ENCODE results near the gene AQP2. TPM values are rescaled to one million over a fixed set of nuclear protein-coding genes. Genes with fewer than 3 reads are reported as not detected.

The AQP2 gene
- total and polyA plus RNA-seq, 2 experiments from 2014 or later = 0.71 to 1.4 TPM

- whole genome bisulfite sequencing (ENCODE audit: low lambda C conversion rate, missing lambda C conversion rate) = 68% methylated on average over 10 of the region's 10 CpGs
- TF ChIP-seq CTCF (IDR thresholded peaks at IDR 0.05; ENCODE audit: poor library complexity) (no peak), EZH2 (IDR thresholded peaks at IDR 0.05; ENCODE audit: borderline replicate concordance) (no peak), EZH2phosphoT487 (IDR thresholded peaks at IDR 0.05; ENCODE audit: low read depth, severe bottlenecking, unreplicated experiment) (no peak)
- Histone ChIP-seq H2AFZ (no peak overlapping the region), H3K4me1 (ENCODE audit: insufficient read depth) (peaks cover 19% of the 10 kb centered on the region), H3K9me3 (ENCODE audit: low read depth) (no peaks in the 10 kb centered on the region), H3K79me2 (no peaks in the 10 kb centered on the region), H3K4me3 (no peak overlapping the region), H3K27ac (no peak overlapping the region), H3K36me3 (replicated peaks; ENCODE audit: insufficient read depth, low read depth) (no peaks in the 10 kb centered on the region), H4K20me1 (ENCODE audit: insufficient read depth, poor library complexity, severe bottlenecking) (no peaks in the 10 kb centered on the region), H3K27me3 (no peaks in the 10 kb centered on the region), H3K4me2 (no peak overlapping the region), H3K9me2 (replicated peaks; ENCODE audit: insufficient read depth) (no peaks in the 10 kb centered on the region)
- DNase-seq (ENCODE audit: low spot score) = no peak
Observed at GRCh38 chr12:49980501-49981349, 30.2 kb downstream of the AQP2 start.

- no peak overlapping the region for H3K27ac ChIP-seq
- H3K4me2 ChIP-seq = no peak overlapping the region
- no peak for TF ChIP-seq CTCF (IDR thresholded peaks at IDR 0.05; ENCODE audit: poor library complexity)
- no peak for TF ChIP-seq EZH2 (IDR thresholded peaks at IDR 0.05; ENCODE audit: borderline replicate concordance)
- TF ChIP-seq EZH2phosphoT487 (IDR thresholded peaks at IDR 0.05; ENCODE audit: low read depth, severe bottlenecking, unreplicated experiment) = no peak
- no peaks in the 10 kb centered on the region for H4K20me1 ChIP-seq (ENCODE audit: insufficient read depth, poor library complexity, severe bottlenecking)
- no peaks in the 10 kb centered on the region for H3K27me3 ChIP-seq
- no peaks in the 10 kb centered on the region for H3K79me2 ChIP-seq
- H3K36me3 ChIP-seq (replicated peaks; ENCODE audit: insufficient read depth, low read depth) = no peaks in the 10 kb centered on the region
- no peaks in the 10 kb centered on the region for H3K9me2 ChIP-seq (replicated peaks; ENCODE audit: insufficient read depth)
- WGBS (ENCODE audit: low lambda C conversion rate, missing lambda C conversion rate) = 75% methylated on average over 7 of the region's 7 CpGs
- H3K9me3 ChIP-seq (ENCODE audit: low read depth) = no peaks in the 10 kb centered on the region
- peaks cover 19% of the 10 kb centered on the region for H3K4me1 ChIP-seq (ENCODE audit: insufficient read depth)
- no peak overlapping the region for H2AFZ ChIP-seq
- no peak overlapping the region for H3K4me3 ChIP-seq
- no peak for DNase-seq (ENCODE audit: low spot score)
Observed at GRCh38 chr12:49982246-49983087, 31.9 kb downstream of the AQP2 start.

GRCh38 chr12:49983892-49984291 is 33.4 kb downstream of the AQP2 start:
- TF ChIP-seq EZH2 (IDR thresholded peaks at IDR 0.05; ENCODE audit: borderline replicate concordance) (no peak), EZH2phosphoT487 (IDR thresholded peaks at IDR 0.05; ENCODE audit: low read depth, severe bottlenecking, unreplicated experiment) (no peak), CTCF (IDR thresholded peaks at IDR 0.05; ENCODE audit: poor library complexity) (no peak)

More at GRCh38 chr12:49983892-49984291, 33.4 kb downstream of the AQP2 start:
- H3K4me1 ChIP-seq (ENCODE audit: insufficient read depth) = peaks cover 14% of the 10 kb centered on the region
- H3K27me3 ChIP-seq = no peaks in the 10 kb centered on the region
- no peaks in the 10 kb centered on the region for H3K9me3 ChIP-seq (ENCODE audit: low read depth)
- H3K4me3 ChIP-seq = no peak overlapping the region
- H3K36me3 ChIP-seq (replicated peaks; ENCODE audit: insufficient read depth, low read depth) = no peaks in the 10 kb centered on the region
- no peaks in the 10 kb centered on the region for H3K79me2 ChIP-seq
- H3K4me2 ChIP-seq = peak overlapping the region; percentile 47
- H3K27ac ChIP-seq = peak overlapping the region; percentile 45
- WGBS (ENCODE audit: low lambda C conversion rate, missing lambda C conversion rate) = 14% methylated on average over 8 of the region's 8 CpGs
- DNase-seq (ENCODE audit: low spot score) = peak; percentile 78
- H2AFZ ChIP-seq = no peak overlapping the region
- H4K20me1 ChIP-seq (ENCODE audit: insufficient read depth, poor library complexity, severe bottlenecking) = no peaks in the 10 kb centered on the region
- H3K9me2 ChIP-seq (replicated peaks; ENCODE audit: insufficient read depth) = no peaks in the 10 kb centered on the region

Data from hepatocyte (in vitro differentiated cells).